Activated CD8-positive, alpha-beta memory T cell treated with anti-CD3 and anti-CD28 coated beads, Interleukin-2, amount 50 U/mL, for 1 hour (primary cell): ENCODE results near the gene SEMA3A.
"Not testable (repeated sequence)": the region's sequence is repeated elsewhere in the genome, so short reads cannot be mapped to it uniquely, and the experiment has no call there.

Source experiments
- DNase-seq: peaks from one replicate; pipeline ENCODE4 v3.0.0-alpha.2; 2020; ENCODE audit errors: extremely low read depth

SEMA3A gene

DNA sequence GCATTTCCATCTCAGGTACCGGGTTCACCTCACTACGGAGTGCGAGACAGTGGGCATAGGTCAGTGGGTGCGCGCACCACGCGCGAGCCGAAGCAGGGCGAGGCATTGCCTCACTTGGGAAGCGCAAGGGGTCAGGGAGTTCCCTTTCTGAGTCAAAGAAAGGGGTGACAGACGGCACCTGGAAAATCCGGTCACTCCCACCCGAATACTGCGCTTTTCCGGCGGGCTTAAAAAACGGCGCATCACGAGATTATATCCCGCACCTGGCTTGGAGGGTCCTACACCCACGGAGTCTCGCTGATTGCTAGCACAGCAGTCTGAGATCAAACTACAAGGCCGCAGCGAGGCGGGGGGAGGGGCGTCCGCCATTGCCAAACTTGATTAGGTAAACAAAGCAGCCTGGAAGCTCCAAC, 132.1 kb downstream of the SEMA3A start:
- not testable (repeated sequence) for DNase-seq

- DNase-seq = no peak
Measured at GRCh38 chr7:84060760-84061261, 133.8 kb downstream of the SEMA3A start.

DNA sequence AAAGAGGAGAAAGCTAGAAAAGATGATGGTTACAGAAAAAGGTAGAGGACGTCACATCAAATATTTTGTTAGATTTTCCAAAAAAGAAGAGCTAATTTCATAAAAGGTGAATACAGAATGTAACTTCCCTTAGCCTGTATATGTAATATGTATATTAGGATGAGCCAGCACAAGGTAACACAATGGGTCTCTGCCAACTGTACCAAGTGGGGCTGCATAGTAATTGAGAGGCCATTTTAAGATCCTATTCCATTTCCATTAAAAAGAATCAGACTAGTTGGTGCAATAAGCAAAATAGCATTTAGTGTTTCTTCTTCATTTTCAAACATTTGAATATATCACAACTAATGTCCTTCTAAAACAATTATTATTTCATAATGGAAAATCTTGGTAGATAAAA, 134.6 kb downstream of the SEMA3A start:
- DNase-seq = no peak

DNA sequence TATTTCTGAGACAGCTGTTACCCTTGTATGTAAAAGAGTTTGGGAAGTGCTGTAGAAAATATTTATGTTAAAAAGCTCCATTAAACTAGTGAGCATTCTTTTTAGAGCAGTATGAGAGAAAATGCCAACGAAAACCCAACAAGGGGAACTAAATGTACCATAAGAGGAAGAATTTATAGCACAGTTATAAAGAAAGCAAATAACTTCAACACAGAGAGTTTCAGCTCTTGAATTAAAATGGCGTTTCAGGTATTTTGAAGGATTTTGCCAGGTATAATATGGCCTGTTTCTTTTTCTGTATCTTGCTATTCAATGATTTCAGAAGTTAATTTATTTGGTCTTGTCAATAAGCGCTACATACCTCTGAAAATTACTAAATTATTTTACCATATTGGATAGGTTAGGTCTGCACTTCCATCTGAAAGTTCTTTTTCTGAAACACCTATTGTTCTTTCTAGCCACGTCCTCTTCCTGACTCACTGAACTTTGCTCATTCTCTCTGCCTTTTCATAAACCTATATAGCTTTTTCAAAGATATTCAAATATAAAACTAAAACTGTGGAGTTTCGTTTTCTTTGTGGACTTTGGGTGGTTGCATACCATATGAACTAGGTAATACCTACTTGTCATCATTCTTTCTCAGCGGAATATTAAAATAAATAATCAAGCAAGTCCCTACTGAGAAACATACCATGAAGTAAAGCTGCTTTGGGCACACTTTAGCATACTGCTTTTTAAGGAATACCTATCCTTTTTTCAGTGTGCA, 136.1 kb downstream of the SEMA3A start:
- no peak for DNase-seq

DNA sequence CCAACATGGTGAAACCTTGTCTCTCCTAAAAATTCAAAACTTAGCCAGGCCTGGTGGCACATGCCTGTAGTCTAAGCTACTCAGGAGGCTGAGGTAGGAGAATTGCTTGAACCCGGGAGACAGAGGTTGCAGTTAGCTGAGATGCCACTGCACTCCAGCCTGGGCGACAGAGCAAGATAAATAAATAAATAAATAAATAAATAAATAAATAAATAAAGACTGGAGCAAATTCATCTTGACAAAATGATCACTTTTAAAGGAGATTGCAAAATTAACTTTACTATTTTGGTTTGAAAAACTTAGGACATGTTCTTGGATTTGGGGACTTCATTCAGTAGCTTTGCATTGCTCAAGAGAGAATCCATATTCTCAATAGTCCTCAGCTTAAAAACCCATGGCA, 137.0 kb downstream of the SEMA3A start:
- DNase-seq = no peak

GRCh38 chr7:84055904-84056605, 138.5 kb downstream of the SEMA3A start:
- no peak for DNase-seq

- not testable (repeated sequence) for DNase-seq
Measured at GRCh38 chr7:84055199-84055598, 139.4 kb downstream of the SEMA3A start.

DNA sequence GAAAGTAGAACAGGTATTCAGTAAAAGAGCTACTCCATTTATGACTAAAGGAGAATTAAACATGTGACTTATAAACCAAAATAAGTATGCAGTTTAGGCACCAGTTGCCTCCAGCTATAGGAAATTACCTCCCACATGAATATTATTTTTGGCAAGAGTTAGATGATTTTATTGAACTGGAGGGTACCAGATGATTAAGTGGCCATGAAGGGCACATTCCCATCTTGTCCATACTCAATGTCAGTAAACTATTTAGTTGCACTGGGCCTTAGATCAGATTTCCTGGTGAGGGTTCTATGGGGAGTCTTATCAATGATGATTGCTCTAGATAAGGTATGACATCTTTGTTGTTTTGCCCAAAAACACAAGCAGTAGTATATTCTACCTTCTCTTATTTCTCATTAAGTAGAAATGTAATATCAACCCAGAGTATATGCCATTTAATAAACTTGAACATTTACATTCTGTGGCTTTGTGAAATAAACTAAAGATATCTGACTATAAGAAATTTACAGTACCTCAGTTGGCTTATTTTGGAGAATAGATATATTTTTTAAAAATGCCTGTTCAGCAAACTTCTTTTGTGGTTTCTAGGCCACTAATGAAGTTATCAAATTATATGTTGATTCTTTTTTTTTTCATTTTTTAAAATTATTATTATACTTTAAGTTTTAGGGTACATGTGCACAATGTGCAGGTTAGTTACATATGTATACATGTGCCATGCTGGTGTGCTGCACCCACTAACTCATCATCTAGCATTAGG, 145.3 kb downstream of the SEMA3A start:
- DNase-seq = no peak

- no peak for DNase-seq
Measured at GRCh38 chr7:84047085-84047484, 147.5 kb downstream of the SEMA3A start.

- DNase-seq = no peak
Measured at GRCh38 chr7:84044834-84045233, 149.8 kb downstream of the SEMA3A start.

GRCh38 chr7:84043661-84044191, 150.9 kb downstream of the SEMA3A start:
- no peak for DNase-seq

GRCh38 chr7:84042110-84042539, 152.5 kb downstream of the SEMA3A start:
- no peak for DNase-seq

DNA sequence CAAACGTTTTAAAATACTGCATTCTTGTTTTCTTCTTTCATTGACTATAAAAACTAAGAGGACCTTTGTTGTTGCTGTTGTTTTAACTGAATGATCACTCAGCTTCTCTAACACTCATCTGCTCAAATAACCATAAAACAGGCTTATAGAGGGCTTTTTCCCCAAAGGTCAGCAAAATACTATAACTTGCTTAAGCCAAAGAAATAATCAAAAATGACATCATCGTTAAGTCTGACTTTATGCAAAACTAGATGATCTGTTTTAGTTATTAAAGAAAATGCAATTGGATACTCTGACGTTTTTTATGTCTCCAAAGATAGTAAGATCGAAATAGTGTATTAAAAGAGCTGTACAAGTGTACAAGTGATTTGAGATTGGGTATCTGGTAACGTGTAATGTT, 152.9 kb downstream of the SEMA3A start:
- no peak for DNase-seq

- DNase-seq = no peak
Measured at GRCh38 chr7:84040355-84040754, 154.2 kb downstream of the SEMA3A start.

- DNase-seq = no peak
Measured at GRCh38 chr7:84039432-84039831, 155.2 kb downstream of the SEMA3A start.

DNA sequence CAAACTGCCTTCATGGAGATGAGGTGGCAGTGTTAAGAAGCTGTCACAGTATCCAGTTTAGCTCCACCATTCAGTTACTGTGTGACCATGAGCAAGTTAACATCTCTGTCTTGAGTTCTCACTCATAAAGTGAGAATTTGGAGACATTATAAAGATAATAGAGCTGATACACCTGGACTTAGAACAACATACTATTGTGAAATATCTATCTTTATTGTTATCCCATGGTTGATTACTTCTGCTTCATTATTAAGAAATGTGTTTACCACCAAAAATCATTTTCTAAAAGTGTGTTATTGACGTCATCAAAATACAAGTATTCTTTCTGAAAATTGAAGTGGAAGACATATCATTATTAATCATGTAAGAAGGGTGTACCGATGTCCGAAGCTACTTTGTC, 166.9 kb downstream of the SEMA3A start:
- DNase-seq = no peak

- no peak for DNase-seq
Measured at GRCh38 chr7:84025332-84025927, 169.2 kb downstream of the SEMA3A start.

DNA sequence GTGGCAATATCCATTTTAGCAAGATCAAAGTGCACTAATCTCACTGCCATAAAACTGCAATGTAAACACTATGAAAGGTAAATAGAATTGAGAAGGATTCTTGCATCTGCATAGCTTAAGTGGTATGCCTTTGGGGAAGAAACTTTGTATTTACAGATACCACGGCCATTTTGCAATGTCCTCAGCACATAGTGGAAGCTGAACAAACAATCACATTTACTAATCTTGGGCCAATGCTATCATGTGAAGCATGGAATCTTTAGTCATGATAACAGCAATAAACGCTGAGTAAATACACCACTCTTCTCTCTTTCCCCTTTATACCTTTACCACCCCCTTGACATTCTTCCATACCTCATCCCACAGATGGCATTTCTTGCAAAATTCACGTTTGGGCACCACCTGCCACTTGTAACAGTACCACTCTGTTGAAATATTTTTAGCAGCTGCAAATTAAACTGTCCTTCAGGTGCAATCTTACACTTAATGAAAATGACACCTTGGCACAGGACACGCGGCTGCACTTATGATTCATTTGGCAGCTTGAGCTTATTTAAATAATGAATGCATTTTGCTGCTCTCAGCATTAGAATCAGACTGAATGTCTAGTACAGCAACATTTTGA, 171.8 kb downstream of the SEMA3A start:
- DNase-seq = no peak

- DNase-seq = no peak
Measured at GRCh38 chr7:84022009-84022408, 172.6 kb downstream of the SEMA3A start.

GRCh38 chr7:84021292-84021908, 173.2 kb downstream of the SEMA3A start:
- DNase-seq = no peak

GRCh38 chr7:84017651-84018050, 176.9 kb downstream of the SEMA3A start:
- no peak for DNase-seq
